Activated naive CD4-positive, alpha-beta T cell treated with anti-CD3 and anti-CD28 coated beads, Interleukin-2, amount 10 ng/mL, durations not matched to agents 5 hours and 36 hours (primary cell): ENCODE measurements around the gene IGF2BP1. TPM values are rescaled to one million over a fixed set of nuclear protein-coding genes. Genes with fewer than 3 reads are reported as not detected.

Source experiments
- total RNA-seq, 2 experiments: library from RNA; stranded (reverse); gene quantifications; one replicate each; pipeline ENCODE4 v1.2.3, GENCODE V29; 2021

Gene IGF2BP1
- not detected for total RNA-seq

DNA sequence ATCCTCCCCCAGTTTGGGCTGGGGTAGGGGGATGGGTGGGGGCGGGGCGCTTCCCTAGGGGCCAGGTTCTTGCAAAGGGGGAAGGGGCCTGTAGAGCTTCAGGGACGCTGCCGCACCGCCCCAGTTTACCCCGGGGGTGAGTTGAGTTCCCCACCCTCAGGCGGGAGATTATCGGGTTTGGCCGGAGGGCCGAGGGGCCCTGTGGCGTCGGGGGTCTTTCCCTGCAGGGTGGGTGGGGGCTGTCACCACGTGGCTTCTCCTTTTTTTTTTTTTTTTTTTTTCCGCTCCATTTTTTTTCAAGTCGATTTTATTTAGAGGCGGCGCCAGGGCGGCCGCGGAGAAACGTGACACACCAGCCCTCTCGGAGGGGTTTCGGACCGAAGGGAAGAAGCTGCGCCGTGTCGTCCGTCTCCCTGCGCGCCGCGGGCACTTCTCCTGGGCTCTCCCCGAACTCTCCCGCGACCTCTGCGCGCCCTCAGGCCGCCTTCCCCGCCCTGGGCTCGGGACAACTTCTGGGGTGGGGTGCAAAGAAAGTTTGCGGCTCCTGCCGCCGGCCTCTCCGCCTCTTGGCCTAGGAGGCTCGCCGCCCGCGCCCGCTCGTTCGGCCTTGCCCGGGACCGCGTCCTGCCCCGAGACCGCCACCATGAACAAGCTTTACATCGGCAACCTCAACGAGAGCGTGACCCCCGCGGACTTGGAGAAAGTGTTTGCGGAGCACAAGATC is at the start of gene IGF2BP1:
Gene IGF2BP1, plus strand, starts transcription at position 283 of the 724 bp plus-strand sequence. Its CDS starts 361 bp downstream, at position 644.

Other genes starting within 250 kb of the IGF2BP1 start
- not detected for gene TTLL6, start 180.2 kb upstream of the IGF2BP1 start, total RNA-seq
- 100 to 1,000 TPM; 174 to 179 TPM for gene CALCOCO2, start 166.3 kb upstream of the IGF2BP1 start, total RNA-seq
- 10 to 100 TPM; 52.7 to 59.6 TPM for gene ATP5MC1, start 104.6 kb upstream of the IGF2BP1 start, total RNA-seq
- gene UBE2Z, start 89.0 kb upstream of the IGF2BP1 start, total RNA-seq, result 10 to 100 TPM; 65.3 to 67.0 TPM
- 10 to 100 TPM; 88.7 to 92.9 TPM for gene SNF8, start 52.5 kb upstream of the IGF2BP1 start, total RNA-seq
- gene GIP, start 28.8 kb upstream of the IGF2BP1 start, total RNA-seq, result not detected
- under 1 TPM in 1 of 2 experiments, not detected in 1; 0.03 TPM for gene B4GALNT2, start 135.4 kb downstream of the IGF2BP1 start, total RNA-seq
- 10 to 100 TPM; 12.4 to 13.6 TPM for gene GNGT2, start 213.2 kb downstream of the IGF2BP1 start, total RNA-seq
- 10 to 100 TPM; 34.8 to 37.4 TPM for gene ABI3, start 213.3 kb downstream of the IGF2BP1 start, total RNA-seq
- not detected for gene PHOSPHO1, start 233.4 kb downstream of the IGF2BP1 start, total RNA-seq